ENCODE results near the gene PARP9.

GRCh38 chr3:122519693-122520092, 44.4 kb downstream of the PARP9 start:
- TF ChIP-seq ZNF274 (IDR thresholded peaks at IDR 0.05; ENCODE audit: borderline replicate concordance, extremely low read depth, low read length) (no peak), CTCF (IDR thresholded peaks at IDR 0.05; ENCODE audit: control extremely low read depth in 1 of 3, insufficient read depth in 1 of 3, low read depth in 1 of 3, low read length in 3 of 3) (no peak), BRCA1 (IDR thresholded peaks at IDR 0.05; ENCODE audit: low read depth, low read length) (no peak), CBX5 (IDR thresholded peaks at IDR 0.05; ENCODE audit: low read depth, low read length) (no peak), YY1 (IDR thresholded peaks at IDR 0.05; ENCODE audit: low read depth, low read length) (no peak), MAX (IDR thresholded peaks at IDR 0.05) (no peak), POLR2A (IDR thresholded peaks at IDR 0.05; ENCODE audit: control extremely low read depth in 1 of 2, low read depth in 2 of 2, low read length in 2 of 2) (no peak), EP300 (IDR thresholded peaks at IDR 0.05; ENCODE audit: borderline replicate concordance in 1 of 2, low read depth in 2 of 2, low read length in 2 of 2) (no peak)
